ENCODE data around the gene SPINDOC.
"Not testable (repeated sequence)": the region's sequence is repeated elsewhere in the genome, so short reads cannot be mapped to it uniquely, and the experiment has no call there.

SPINDOC gene

GRCh38 chr11:63851364-63851763, 38.1 kb downstream of the SPINDOC start:
- H3K4me3 ChIP-seq (ENCODE audit: low read depth, low read length): no peak overlapping the region
- DNase-seq (ENCODE audit: low read depth): no peak

GRCh38 chr11:63853476-63853875, 40.2 kb downstream of the SPINDOC start:
- no peak for DNase-seq (ENCODE audit: low read depth)
- H3K4me3 ChIP-seq (ENCODE audit: low read depth, low read length): no peak overlapping the region
- TF ChIP-seq CTCF (IDR thresholded peaks at IDR 0.05; ENCODE audit: low read depth, low read length) (no peak), MYC (IDR thresholded peaks at IDR 0.05; ENCODE audit: low read depth, low read length) (no peak), POLR2A (IDR thresholded peaks at IDR 0.05; ENCODE audit: extremely low read depth, insufficient read length) (no peak), MAX (IDR thresholded peaks at IDR 0.05; ENCODE audit: low read depth, low read length) (no peak)

More at GRCh38 chr11:63851364-63851763, 38.1 kb downstream of the SPINDOC start:
- no peak for TF ChIP-seq CTCF (IDR thresholded peaks at IDR 0.05; ENCODE audit: low read depth, low read length)
- no peak for TF ChIP-seq MYC (IDR thresholded peaks at IDR 0.05; ENCODE audit: low read depth, low read length)
- no peak for TF ChIP-seq POLR2A (IDR thresholded peaks at IDR 0.05; ENCODE audit: extremely low read depth, insufficient read length)
- TF ChIP-seq MAX (IDR thresholded peaks at IDR 0.05; ENCODE audit: low read depth, low read length): no peak

- TF ChIP-seq POLR2A (IDR thresholded peaks at IDR 0.05; ENCODE audit: extremely low read depth, insufficient read length): no peak
- TF ChIP-seq MYC (IDR thresholded peaks at IDR 0.05; ENCODE audit: low read depth, low read length): no peak
- no peak for TF ChIP-seq MAX (IDR thresholded peaks at IDR 0.05; ENCODE audit: low read depth, low read length)
- TF ChIP-seq CTCF (IDR thresholded peaks at IDR 0.05; ENCODE audit: low read depth, low read length): no peak
- no peak for DNase-seq (ENCODE audit: low read depth)
- no peak overlapping the region for H3K4me3 ChIP-seq (ENCODE audit: low read depth, low read length)
Observed at GRCh38 chr11:63854696-63855095, 41.4 kb downstream of the SPINDOC start.

GRCh38 chr11:63855975-63856374, 42.7 kb downstream of the SPINDOC start:
- no peak for TF ChIP-seq CTCF (IDR thresholded peaks at IDR 0.05; ENCODE audit: low read depth, low read length)
- no peak for TF ChIP-seq MAX (IDR thresholded peaks at IDR 0.05; ENCODE audit: low read depth, low read length)
- no peak for TF ChIP-seq MYC (IDR thresholded peaks at IDR 0.05; ENCODE audit: low read depth, low read length)
- no peak for TF ChIP-seq POLR2A (IDR thresholded peaks at IDR 0.05; ENCODE audit: extremely low read depth, insufficient read length)
- H3K4me3 ChIP-seq (ENCODE audit: low read depth, low read length): no peak overlapping the region

GRCh38 chr11:63858628-63859550, 45.6 kb downstream of the SPINDOC start:
- TF ChIP-seq MYC (IDR thresholded peaks at IDR 0.05; ENCODE audit: low read depth, low read length): peak; percentile 45; the same call in 1 of the 2 replicates
- TF ChIP-seq POLR2A (IDR thresholded peaks at IDR 0.05; ENCODE audit: extremely low read depth, insufficient read length): no peak
- no peak overlapping the region for H3K4me3 ChIP-seq (ENCODE audit: low read depth, low read length)

More at GRCh38 chr11:63855975-63856374, 42.7 kb downstream of the SPINDOC start:
- no peak for DNase-seq (ENCODE audit: low read depth)

GRCh38 chr11:63862923-63863322, 49.7 kb downstream of the SPINDOC start:
- TF ChIP-seq CTCF (IDR thresholded peaks at IDR 0.05; ENCODE audit: low read depth, low read length) (no peak), MAX (IDR thresholded peaks at IDR 0.05; ENCODE audit: low read depth, low read length) (peak; percentile 54), MYC (IDR thresholded peaks at IDR 0.05; ENCODE audit: low read depth, low read length) (0 out of 2 replicates have a peak, but pooled peaks have one; percentile 10), POLR2A (IDR thresholded peaks at IDR 0.05; ENCODE audit: extremely low read depth, insufficient read length) (no peak)
- DNase-seq (ENCODE audit: low read depth): peak; percentile 80
- no peak overlapping the region for H3K4me3 ChIP-seq (ENCODE audit: low read depth, low read length)

More at GRCh38 chr11:63858628-63859550, 45.6 kb downstream of the SPINDOC start:
- peak; percentile 90 for DNase-seq (ENCODE audit: low read depth)

- H3K4me3 ChIP-seq (ENCODE audit: low read depth, low read length); DNase-seq (ENCODE audit: low read depth): not testable (repeated sequence)
Observed at GRCh38 chr11:63863620-63864019, 50.4 kb downstream of the SPINDOC start.

Data from NB4 (cell line).